ENCODE measurements around the gene OBSCN.

OBSCN gene

GRCh38 chr1:228399531-228400236 lies 191.8 kb downstream of the OBSCN start:
- DNase-seq (ENCODE audit: low read depth, low spot score) = no peak
- no peak overlapping the region for H3K4me3 ChIP-seq (ENCODE audit: low read depth, low read length)
- in situ Hi-C loops (cut with HindIII; ENCODE audit: low sequenced_read_pairs) = no loop called here
- TF ChIP-seq CTCF (IDR thresholded peaks at IDR 0.05; ENCODE audit: low read depth, low read length) = no peak

GRCh38 chr1:228400237-228400651 lies 192.4 kb downstream of the OBSCN start:
- DNase-seq (ENCODE audit: low read depth, low spot score) = no peak
- in situ Hi-C loops (cut with HindIII; ENCODE audit: low sequenced_read_pairs) = no loop called here
- no peak overlapping the region for H3K4me3 ChIP-seq (ENCODE audit: low read depth, low read length)
- TF ChIP-seq CTCF (IDR thresholded peaks at IDR 0.05; ENCODE audit: low read depth, low read length) = no peak

- TF ChIP-seq CTCF (IDR thresholded peaks at IDR 0.05; ENCODE audit: low read depth, low read length) = no peak
Observed at GRCh38 chr1:228400692-228401454, 193.0 kb downstream of the OBSCN start.

GRCh38 chr1:228401782-228402640 lies 194.2 kb downstream of the OBSCN start:
- no peak overlapping the region for H3K4me3 ChIP-seq (ENCODE audit: low read depth, low read length)
- DNase-seq (ENCODE audit: low read depth, low spot score) = no peak
- in situ Hi-C loops (cut with HindIII; ENCODE audit: low sequenced_read_pairs) = no loop called here
- TF ChIP-seq CTCF (IDR thresholded peaks at IDR 0.05; ENCODE audit: low read depth, low read length) = no peak

More at GRCh38 chr1:228400692-228401454, 193.0 kb downstream of the OBSCN start:
- H3K4me3 ChIP-seq (ENCODE audit: low read depth, low read length) = no peak overlapping the region
- in situ Hi-C loops (cut with HindIII; ENCODE audit: low sequenced_read_pairs) = no loop called here
- no peak for DNase-seq (ENCODE audit: low read depth, low spot score)

GRCh38 chr1:228402641-228403025 lies 194.8 kb downstream of the OBSCN start:
- DNase-seq (ENCODE audit: low read depth, low spot score) = no peak
- in situ Hi-C loops (cut with HindIII; ENCODE audit: low sequenced_read_pairs) = no loop called here
- no peak for TF ChIP-seq CTCF (IDR thresholded peaks at IDR 0.05; ENCODE audit: low read depth, low read length)
- no peak overlapping the region for H3K4me3 ChIP-seq (ENCODE audit: low read depth, low read length)

GRCh38 chr1:228403231-228403631 lies 195.4 kb downstream of the OBSCN start:
- no peak overlapping the region for H3K4me3 ChIP-seq (ENCODE audit: low read depth, low read length)
- DNase-seq (ENCODE audit: low read depth, low spot score) = no peak
- TF ChIP-seq CTCF (IDR thresholded peaks at IDR 0.05; ENCODE audit: low read depth, low read length) = no peak
- in situ Hi-C loops (cut with HindIII; ENCODE audit: low sequenced_read_pairs) = no loop called here
